ENCODE data around the gene PTK6. TPM values are rescaled to one million over a fixed set of nuclear protein-coding genes. Genes with fewer than 3 reads are reported as not detected.

PTK6 gene
- total RNA-seq, 4 donors from 2014 or later, result 0.38 to 0.68 (median 0.66) TPM; not detected in 1

- no peak for TF ChIP-seq CTCF (IDR thresholded peaks at IDR 0.05; ENCODE audit: low read depth)
Measured at GRCh38 chr20:63502671-63503172, 34.5 kb downstream of the PTK6 start.

GRCh38 chr20:63501818-63502670 is 35.1 kb downstream of the PTK6 start:
- TF ChIP-seq CTCF (IDR thresholded peaks at IDR 0.05; ENCODE audit: low read depth), result no peak

- TF ChIP-seq CTCF (IDR thresholded peaks at IDR 0.05; ENCODE audit: low read depth), result no peak
Measured at GRCh38 chr20:63500902-63501817, 36.0 kb downstream of the PTK6 start.

GRCh38 chr20:63500151-63500901 is 36.9 kb downstream of the PTK6 start:
- TF ChIP-seq CTCF (IDR thresholded peaks at IDR 0.05; ENCODE audit: low read depth), result no peak

- TF ChIP-seq CTCF (IDR thresholded peaks at IDR 0.05; ENCODE audit: low read depth), result no peak
Measured at GRCh38 chr20:63499338-63499969, 37.7 kb downstream of the PTK6 start.

- TF ChIP-seq CTCF (IDR thresholded peaks at IDR 0.05; ENCODE audit: low read depth), result no peak
Measured at GRCh38 chr20:63498960-63499337, 38.2 kb downstream of the PTK6 start, which contains the start of gene EEF1A2. Gene EEF1A2 (minus strand): TSS chr20:63499083. CDS start chr20:63497763, 1,320 bp downstream.

Data from subcutaneous adipose tissue (tissue), 4 donors.